ENCODE measurements around the gene CEBPA. TPM values are rescaled to one million over a fixed set of nuclear protein-coding genes. Genes with fewer than 3 reads are reported as not detected.
A peak's percentile ranks its signal among the peaks of the same experiment; 100 is the strongest.

Gene CEBPA
- 10 to 100 TPM in 1 of 3 donors, 1 to 10 TPM in 2; 7.6 to 19.5 (median 8.2) TPM for total RNA-seq
- total RNA-seq (2013): 6.7 TPM

GRCh38 chr19:33302175-33302973 is at the start of gene CEBPA:
Gene CEBPA (minus strand): TSS chr19:33302534. CDS start chr19:33302414, 120 bp downstream.
- peaks cover 0 to 17% of the 10 kb centered on the region in 2 donors for H3K27me3 Mint-ChIP-seq (ENCODE audit: low read depth in 2 of 2)
- DNase-seq (peak; percentile 74 to 81), ATAC-seq (peak; percentile 90 to 94 (median 92))
- peaks cover 8 to 20% of the 10 kb centered on the region in 2 donors for H3K4me1 Mint-ChIP-seq
- TF ChIP-seq CTCF (IDR thresholded peaks at IDR 0.05): peak; percentile 54
- H3K36me3 Mint-ChIP-seq: no peaks in the 10 kb centered on the region
- H3K9me3 Mint-ChIP-seq: no peaks in the 10 kb centered on the region
- H3K4me3 Mint-ChIP-seq: peak within 1 kb of the TSS; percentile 84
- WGBS (ENCODE audit: insufficient coverage): under 1% methylated on average over 111 of the region's 111 CpGs
- Histone ChIP-seq H3K4me3 (ENCODE audit: low read length) (peak within 1 kb of the TSS; percentile 57), H3K9me3 (ENCODE audit: control insufficient read depth, insufficient read depth, low read length) (no peaks in the 10 kb centered on the region), H3K4me1 (ENCODE audit: control insufficient read depth, insufficient read depth, low read length) (peaks cover 28% of the 10 kb centered on the region), H3K27me3 (ENCODE audit: control insufficient read depth, insufficient read depth, low read length) (peaks cover 20% of the 10 kb centered on the region), H3K27ac (ENCODE audit: low read length) (no peak within 1 kb of the TSS), H3K36me3 (ENCODE audit: control insufficient read depth, insufficient read depth, low read length) (no peaks in the 10 kb centered on the region)
- peak within 1 kb of the TSS in 1 of 2 donors; percentile 36 for H3K27ac Mint-ChIP-seq
- intact Hi-C loops (cut with micrococcal nuclease): loop anchor here (2.0 kb wide), 2 partner anchors 68 to 72 kb away; no protein-coding TSS in a partner anchor

- no peaks in the 10 kb centered on the region for H3K4me1 Mint-ChIP-seq
- H3K27me3 Mint-ChIP-seq (ENCODE audit: low read depth in 2 of 2): peaks cover 7 to 13% of the 10 kb centered on the region in 2 donors
- no peaks in the 10 kb centered on the region for H3K36me3 Mint-ChIP-seq
- no peak overlapping the region for H3K27ac Mint-ChIP-seq
- ATAC-seq (no peak), DNase-seq (no peak)
- WGBS (ENCODE audit: insufficient coverage): 89% methylated on average over 12 of the region's 12 CpGs
- Histone ChIP-seq H3K27ac (ENCODE audit: low read length) (no peak overlapping the region), H3K4me1 (ENCODE audit: control insufficient read depth, insufficient read depth, low read length) (no peaks in the 10 kb centered on the region), H3K9me3 (ENCODE audit: control insufficient read depth, insufficient read depth, low read length) (no peaks in the 10 kb centered on the region), H3K27me3 (ENCODE audit: control insufficient read depth, insufficient read depth, low read length) (no peaks in the 10 kb centered on the region), H3K36me3 (ENCODE audit: control insufficient read depth, insufficient read depth, low read length) (no peaks in the 10 kb centered on the region), H3K4me3 (ENCODE audit: low read length) (no peak overlapping the region)
- intact Hi-C loops (cut with micrococcal nuclease): no loop called here
- H3K4me3 Mint-ChIP-seq: no peak overlapping the region
- TF ChIP-seq CTCF (IDR thresholded peaks at IDR 0.05): no peak
- H3K9me3 Mint-ChIP-seq: peaks cover 0 to 2% of the 10 kb centered on the region in 2 donors
Measured at GRCh38 chr19:33350538-33351309, 48.4 kb upstream of the CEBPA start.

GRCh38 chr19:33349319-33350289 is 47.3 kb upstream of the CEBPA start:
- H3K4me3 Mint-ChIP-seq: no peak overlapping the region
- H3K4me1 Mint-ChIP-seq: no peaks in the 10 kb centered on the region
- H3K27me3 Mint-ChIP-seq (ENCODE audit: low read depth in 2 of 2): peaks cover 11 to 25% of the 10 kb centered on the region in 2 donors
- ATAC-seq (no peak), DNase-seq (no peak)
- H3K27ac Mint-ChIP-seq: no peak overlapping the region
- Histone ChIP-seq H3K27me3 (ENCODE audit: control insufficient read depth, insufficient read depth, low read length) (no peaks in the 10 kb centered on the region), H3K27ac (ENCODE audit: low read length) (no peak overlapping the region), H3K9me3 (ENCODE audit: control insufficient read depth, insufficient read depth, low read length) (no peaks in the 10 kb centered on the region), H3K36me3 (ENCODE audit: control insufficient read depth, insufficient read depth, low read length) (no peaks in the 10 kb centered on the region), H3K4me3 (ENCODE audit: low read length) (no peak overlapping the region), H3K4me1 (ENCODE audit: control insufficient read depth, insufficient read depth, low read length) (no peaks in the 10 kb centered on the region)
- no peak for TF ChIP-seq CTCF (IDR thresholded peaks at IDR 0.05)
- 80% methylated on average over 12 of the region's 12 CpGs for WGBS (ENCODE audit: insufficient coverage)
- intact Hi-C loops (cut with micrococcal nuclease): no loop called here
- H3K36me3 Mint-ChIP-seq: no peaks in the 10 kb centered on the region
- no peaks in the 10 kb centered on the region for H3K9me3 Mint-ChIP-seq

Measured in natural killer cell (primary cell).